ENCODE results near the gene AQP2.

Gene AQP2

DNA sequence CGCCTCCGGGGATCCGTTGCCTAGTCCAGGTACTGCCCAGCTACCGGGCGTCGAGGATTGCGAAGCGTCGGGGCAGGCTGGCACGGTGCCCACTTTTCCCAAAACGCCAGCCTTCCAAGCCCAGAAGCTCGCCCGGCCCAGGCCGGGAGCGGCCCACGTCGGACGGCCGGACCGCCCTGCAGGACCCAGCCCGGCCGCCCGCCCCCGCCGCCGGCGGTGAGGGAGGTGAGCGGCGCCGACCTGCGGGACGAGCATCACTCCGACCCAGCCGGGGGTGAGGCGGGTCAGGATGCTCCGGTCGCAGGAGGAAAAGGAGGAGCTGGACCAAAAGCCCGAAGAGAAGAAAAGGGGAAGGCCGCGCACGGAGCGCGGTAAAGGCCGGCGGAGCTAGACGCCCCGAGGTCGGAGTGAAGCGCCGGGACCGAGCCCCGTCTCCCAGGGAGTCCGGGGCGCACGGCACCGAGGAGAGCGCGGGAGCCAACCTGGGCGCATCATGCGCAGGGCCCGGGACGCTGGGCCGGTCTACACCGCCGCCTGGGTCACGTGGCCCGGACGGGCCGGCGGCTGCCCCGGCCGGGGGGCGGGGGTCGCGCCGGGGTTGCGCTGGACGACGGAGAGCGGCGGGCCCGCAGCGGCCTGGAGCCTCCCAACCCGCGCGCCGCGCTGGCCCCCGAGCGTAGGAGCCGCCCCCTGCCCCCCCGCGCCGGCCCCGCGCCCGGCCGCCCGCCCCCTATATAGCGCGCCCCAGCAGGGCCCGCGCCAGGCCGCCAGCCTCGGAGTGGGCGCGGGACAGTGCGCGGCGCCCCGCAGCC is 10.8 kb downstream of the AQP2 start, which contains the start of gene AQP5:
AQP5 (plus strand) TSS at position 762 of the 812 bp plus-strand sequence. CDS start 146 bp downstream, outside the sequence.
- Histone ChIP-seq H3F3A (ENCODE audit: low read depth) (0 out of 2 replicates have a peak, but pooled peaks cover 3% of the 10 kb centered on the region), H3K4me1 (ENCODE audit: insufficient read depth, low read length, poor library complexity, severe bottlenecking) (peaks cover 76% of the 10 kb centered on the region), H3K36me3 (ENCODE audit: insufficient read depth, low read length) (no peaks in the 10 kb centered on the region), H4K20me1 (ENCODE audit: insufficient read depth, low read length, poor library complexity, severe bottlenecking) (no peaks in the 10 kb centered on the region), H3K4me3 (ENCODE audit: low read length, poor library complexity, severe bottlenecking) (peak within 1 kb of the TSS; percentile 57), H3K9me2 (replicated peaks; ENCODE audit: low read depth, low read length) (no peaks in the 10 kb centered on the region), H3K9me3 (ENCODE audit: insufficient read depth, low read depth, low read length) (no peaks in the 10 kb centered on the region), H3K9ac (ENCODE audit: low read depth, low read length, poor library complexity, severe bottlenecking) (peak within 1 kb of the TSS; percentile 75), H3K4me2 (ENCODE audit: low read depth, low read length, poor library complexity, severe bottlenecking) (peak within 1 kb of the TSS; percentile 76), H2AFZ (ENCODE audit: low read length) (no peak within 1 kb of the TSS), H3K27me3 (ENCODE audit: insufficient read depth, low read length, poor library complexity, severe bottlenecking) (no peaks in the 10 kb centered on the region), H3K79me2 (ENCODE audit: insufficient read depth, low read length) (0 out of 2 replicates have a peak, but pooled peaks cover 4% of the 10 kb centered on the region)
- TF ChIP-seq, protein P1, sequence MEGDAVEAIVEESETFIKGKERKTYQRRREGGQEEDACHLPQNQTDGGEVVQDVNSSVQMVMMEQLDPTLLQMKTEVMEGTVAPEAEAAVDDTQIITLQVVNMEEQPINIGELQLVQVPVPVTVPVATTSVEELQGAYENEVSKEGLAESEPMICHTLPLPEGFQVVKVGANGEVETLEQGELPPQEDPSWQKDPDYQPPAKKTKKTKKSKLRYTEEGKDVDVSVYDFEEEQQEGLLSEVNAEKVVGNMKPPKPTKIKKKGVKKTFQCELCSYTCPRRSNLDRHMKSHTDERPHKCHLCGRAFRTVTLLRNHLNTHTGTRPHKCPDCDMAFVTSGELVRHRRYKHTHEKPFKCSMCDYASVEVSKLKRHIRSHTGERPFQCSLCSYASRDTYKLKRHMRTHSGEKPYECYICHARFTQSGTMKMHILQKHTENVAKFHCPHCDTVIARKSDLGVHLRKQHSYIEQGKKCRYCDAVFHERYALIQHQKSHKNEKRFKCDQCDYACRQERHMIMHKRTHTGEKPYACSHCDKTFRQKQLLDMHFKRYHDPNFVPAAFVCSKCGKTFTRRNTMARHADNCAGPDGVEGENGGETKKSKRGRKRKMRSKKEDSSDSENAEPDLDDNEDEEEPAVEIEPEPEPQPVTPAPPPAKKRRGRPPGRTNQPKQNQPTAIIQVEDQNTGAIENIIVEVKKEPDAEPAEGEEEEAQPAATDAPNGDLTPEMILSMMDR (conservative IDR thresholded peaks at IDR 0.05; ENCODE audit: low read length) = no peak
- TF ChIP-seq EZH2phosphoT487 (IDR thresholded peaks at IDR 0.05; ENCODE audit: borderline replicate concordance) = no peak

DNA sequence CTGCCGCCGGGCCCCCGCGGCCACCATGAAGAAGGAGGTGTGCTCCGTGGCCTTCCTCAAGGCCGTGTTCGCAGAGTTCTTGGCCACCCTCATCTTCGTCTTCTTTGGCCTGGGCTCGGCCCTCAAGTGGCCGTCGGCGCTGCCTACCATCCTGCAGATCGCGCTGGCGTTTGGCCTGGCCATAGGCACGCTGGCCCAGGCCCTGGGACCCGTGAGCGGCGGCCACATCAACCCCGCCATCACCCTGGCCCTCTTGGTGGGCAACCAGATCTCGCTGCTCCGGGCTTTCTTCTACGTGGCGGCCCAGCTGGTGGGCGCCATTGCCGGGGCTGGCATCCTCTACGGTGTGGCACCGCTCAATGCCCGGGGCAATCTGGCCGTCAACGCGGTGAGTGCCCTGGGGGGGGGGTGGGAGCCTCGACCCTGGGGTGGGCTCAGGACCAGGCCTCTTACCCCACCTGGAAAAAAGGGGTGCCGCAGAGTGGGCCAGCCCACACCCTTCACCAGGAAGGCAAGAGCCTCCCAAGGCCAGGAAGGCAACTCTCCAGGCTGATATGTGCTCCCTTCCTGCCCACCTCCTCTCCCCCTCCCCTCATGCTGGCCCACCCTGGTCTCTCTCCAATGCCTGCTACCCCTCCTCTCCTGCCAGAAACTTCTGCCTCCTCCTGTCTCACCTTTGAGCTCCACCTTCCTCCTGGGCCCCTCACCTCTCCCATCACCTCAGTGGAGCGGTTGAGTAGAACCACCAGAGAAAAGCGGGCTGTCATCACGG is 11.6 kb downstream of the AQP2 start:
- 0 out of 2 replicates have a peak, but pooled peaks cover 3% of the 10 kb centered on the region for H3F3A ChIP-seq (ENCODE audit: low read depth)
- H3K9ac ChIP-seq (ENCODE audit: low read depth, low read length, poor library complexity, severe bottlenecking) = peak overlapping the region; percentile 47
- no peaks in the 10 kb centered on the region for H4K20me1 ChIP-seq (ENCODE audit: insufficient read depth, low read length, poor library complexity, severe bottlenecking)
- no peaks in the 10 kb centered on the region for H3K9me3 ChIP-seq (ENCODE audit: insufficient read depth, low read depth, low read length)
- no peaks in the 10 kb centered on the region for H3K27me3 ChIP-seq (ENCODE audit: insufficient read depth, low read length, poor library complexity, severe bottlenecking)
- H3K4me2 ChIP-seq (ENCODE audit: low read depth, low read length, poor library complexity, severe bottlenecking) = peak overlapping the region; percentile 57
- H3K4me3 ChIP-seq (ENCODE audit: low read length, poor library complexity, severe bottlenecking) = peak overlapping the region; percentile 50
- TF ChIP-seq, protein P1 (conservative IDR thresholded peaks at IDR 0.05; ENCODE audit: low read length) = no peak
- TF ChIP-seq EZH2phosphoT487 (IDR thresholded peaks at IDR 0.05; ENCODE audit: borderline replicate concordance) = no peak
- no peak overlapping the region for H2AFZ ChIP-seq (ENCODE audit: low read length)
- H3K79me2 ChIP-seq (ENCODE audit: insufficient read depth, low read length) = 0 out of 2 replicates have a peak, but pooled peaks cover 4% of the 10 kb centered on the region
- H3K9me2 ChIP-seq (replicated peaks; ENCODE audit: low read depth, low read length) = no peaks in the 10 kb centered on the region
- no peaks in the 10 kb centered on the region for H3K36me3 ChIP-seq (ENCODE audit: insufficient read depth, low read length)
- H3K4me1 ChIP-seq (ENCODE audit: insufficient read depth, low read length, poor library complexity, severe bottlenecking) = peaks cover 70% of the 10 kb centered on the region

DNA sequence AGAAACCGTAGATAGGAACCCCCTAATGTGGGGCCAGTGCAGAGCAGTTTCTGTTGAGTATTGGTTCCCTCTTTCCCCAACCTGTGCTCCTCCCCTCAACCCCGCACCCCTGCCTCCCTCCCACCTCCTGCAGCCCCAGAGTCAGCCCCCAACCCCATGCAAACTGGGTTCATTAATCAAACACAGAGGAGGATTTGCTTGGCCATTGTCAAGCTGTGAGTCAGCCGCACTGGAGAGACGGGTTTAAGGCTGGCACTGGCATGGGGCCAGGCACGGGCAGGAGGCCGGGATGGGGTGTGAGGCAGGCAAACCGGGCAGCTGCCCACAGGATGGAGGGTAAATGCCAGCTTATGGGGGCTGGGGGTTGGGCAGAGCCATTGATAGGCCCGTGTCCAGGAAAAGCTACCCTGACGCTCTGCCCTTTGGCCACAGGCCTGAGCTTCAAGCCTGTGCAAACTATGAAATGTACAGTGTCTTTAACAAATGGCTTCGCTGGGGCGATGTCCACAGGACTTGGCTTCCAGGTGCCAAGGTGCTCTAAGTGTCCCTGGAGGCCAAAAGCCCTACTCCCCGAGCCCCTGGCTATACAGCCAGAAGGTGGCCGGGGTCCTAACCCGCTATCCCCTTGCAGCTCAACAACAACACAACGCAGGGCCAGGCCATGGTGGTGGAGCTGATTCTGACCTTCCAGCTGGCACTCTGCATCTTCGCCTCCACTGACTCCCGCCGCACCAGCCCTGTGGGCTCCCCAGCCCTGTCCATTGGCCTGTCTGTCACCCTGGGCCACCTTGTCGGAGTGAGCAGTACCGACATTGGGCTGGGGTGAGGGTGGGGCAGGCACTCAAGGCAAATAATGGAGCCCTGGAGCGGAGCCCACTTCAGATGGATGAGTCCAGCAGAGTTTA is 12.6 kb downstream of the AQP2 start:
- H3K36me3 ChIP-seq (ENCODE audit: insufficient read depth, low read length) = no peaks in the 10 kb centered on the region
- H3K4me2 ChIP-seq (ENCODE audit: low read depth, low read length, poor library complexity, severe bottlenecking) = peak overlapping the region; percentile 57
- no peak overlapping the region for H2AFZ ChIP-seq (ENCODE audit: low read length)
- peak overlapping the region; percentile 47 for H3K9ac ChIP-seq (ENCODE audit: low read depth, low read length, poor library complexity, severe bottlenecking)
- no peaks in the 10 kb centered on the region for H4K20me1 ChIP-seq (ENCODE audit: insufficient read depth, low read length, poor library complexity, severe bottlenecking)
- 0 out of 2 replicates have a peak, but pooled peaks cover 3% of the 10 kb centered on the region for H3F3A ChIP-seq (ENCODE audit: low read depth)
- H3K9me2 ChIP-seq (replicated peaks; ENCODE audit: low read depth, low read length) = no peaks in the 10 kb centered on the region
- TF ChIP-seq, protein P1 (conservative IDR thresholded peaks at IDR 0.05; ENCODE audit: low read length) = no peak
- TF ChIP-seq EZH2phosphoT487 (IDR thresholded peaks at IDR 0.05; ENCODE audit: borderline replicate concordance) = no peak
- H3K27me3 ChIP-seq (ENCODE audit: insufficient read depth, low read length, poor library complexity, severe bottlenecking) = no peaks in the 10 kb centered on the region
- H3K9me3 ChIP-seq (ENCODE audit: insufficient read depth, low read depth, low read length) = no peaks in the 10 kb centered on the region
- 0 out of 2 replicates have a peak, but pooled peaks cover 4% of the 10 kb centered on the region for H3K79me2 ChIP-seq (ENCODE audit: insufficient read depth, low read length)
- peaks cover 71% of the 10 kb centered on the region for H3K4me1 ChIP-seq (ENCODE audit: insufficient read depth, low read length, poor library complexity, severe bottlenecking)
- H3K4me3 ChIP-seq (ENCODE audit: low read length, poor library complexity, severe bottlenecking) = peak overlapping the region; percentile 50
